Mesothelial cell of epicardium (in vitro differentiated cells): Measurements from ENCODE around the gene ABCG1. TPM values are rescaled to one million over a fixed set of nuclear protein-coding genes. Genes with fewer than 3 reads are reported as not detected.

ENCODE experiments used
- DNase-seq, 2 experiments: peaks; one replicate each; pipeline ENCODE4 v3.0.0; 2021; ENCODE audit warnings: low spot score in 2 of 2; ENCODE audit not compliant: unreplicated experiment in 2 of 2
- H3K27ac Mint-ChIP-seq: 2 replicates; pipeline ENCODE4 v1.8.0; 2021; ENCODE audit warnings: mixed read lengths
- H3K27me3 Mint-ChIP-seq: 2 replicates; pipeline ENCODE4 v1.8.0; 2021; ENCODE audit warnings: low read depth, mixed read lengths
- H3K36me3 Mint-ChIP-seq: 2 replicates; pipeline ENCODE4 v1.8.0; 2021; ENCODE audit warnings: mixed read lengths
- H3K4me1 Mint-ChIP-seq: 2 replicates; pipeline ENCODE4 v1.8.0; 2021; ENCODE audit warnings: mixed read lengths
- H3K4me3 Mint-ChIP-seq: 2 replicates; pipeline ENCODE4 v1.8.0; 2021; ENCODE audit warnings: mild to moderate bottlenecking, moderate library complexity, mixed read lengths
- H3K9me3 Mint-ChIP-seq: 2 replicates; pipeline ENCODE4 v1.8.0; 2021; ENCODE audit warnings: mixed read lengths
- total RNA-seq: library from RNA; stranded (reverse); gene quantifications from 3 replicates; pipeline ENCODE4 v1.2.1, GENCODE V29; 2021
- TF ChIP-seq, protein P1 (sequence below): fragments of 200-600 bp; sonication (generic); IDR thresholded peaks from one replicate; pipeline ENCODE4 v1.5.0; 2021; ENCODE audit warnings: antibody characterized with exemption; ENCODE audit not compliant: unreplicated experiment

The ABCG1 gene
- total RNA-seq, 1 donor from 2014 or later: 4.4 TPM

DNA sequence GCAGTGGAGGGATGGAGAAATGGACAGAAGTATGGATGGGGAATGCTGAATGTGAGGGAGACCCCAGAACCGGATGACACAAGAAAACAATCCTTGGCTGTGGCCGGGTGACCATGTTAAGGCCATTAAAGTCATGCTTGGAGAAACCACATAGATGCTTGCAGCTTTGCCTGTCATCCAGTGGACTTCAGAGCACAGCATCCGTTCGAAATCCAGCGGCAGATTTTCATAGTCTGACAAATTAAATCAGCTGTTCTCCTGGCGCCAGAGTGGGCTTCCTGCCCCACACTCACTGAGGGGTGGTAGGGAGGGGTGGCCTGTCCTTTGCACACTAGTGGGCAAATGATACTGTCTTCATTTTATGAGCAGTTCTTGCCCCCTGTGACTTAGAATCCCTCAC, 35.1 kb downstream of the ABCG1 start:
- Mint-ChIP-seq H3K36me3 (no peaks in the 10 kb centered on the region), H3K4me3 (no peak overlapping the region), H3K27ac (no peak overlapping the region), H3K27me3 (peaks cover 32% of the 10 kb centered on the region), H3K9me3 (no peaks in the 10 kb centered on the region), H3K4me1 (peaks cover 11% of the 10 kb centered on the region)
- no peak for DNase-seq
- TF ChIP-seq, protein P1, sequence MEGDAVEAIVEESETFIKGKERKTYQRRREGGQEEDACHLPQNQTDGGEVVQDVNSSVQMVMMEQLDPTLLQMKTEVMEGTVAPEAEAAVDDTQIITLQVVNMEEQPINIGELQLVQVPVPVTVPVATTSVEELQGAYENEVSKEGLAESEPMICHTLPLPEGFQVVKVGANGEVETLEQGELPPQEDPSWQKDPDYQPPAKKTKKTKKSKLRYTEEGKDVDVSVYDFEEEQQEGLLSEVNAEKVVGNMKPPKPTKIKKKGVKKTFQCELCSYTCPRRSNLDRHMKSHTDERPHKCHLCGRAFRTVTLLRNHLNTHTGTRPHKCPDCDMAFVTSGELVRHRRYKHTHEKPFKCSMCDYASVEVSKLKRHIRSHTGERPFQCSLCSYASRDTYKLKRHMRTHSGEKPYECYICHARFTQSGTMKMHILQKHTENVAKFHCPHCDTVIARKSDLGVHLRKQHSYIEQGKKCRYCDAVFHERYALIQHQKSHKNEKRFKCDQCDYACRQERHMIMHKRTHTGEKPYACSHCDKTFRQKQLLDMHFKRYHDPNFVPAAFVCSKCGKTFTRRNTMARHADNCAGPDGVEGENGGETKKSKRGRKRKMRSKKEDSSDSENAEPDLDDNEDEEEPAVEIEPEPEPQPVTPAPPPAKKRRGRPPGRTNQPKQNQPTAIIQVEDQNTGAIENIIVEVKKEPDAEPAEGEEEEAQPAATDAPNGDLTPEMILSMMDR: no peak

DNA sequence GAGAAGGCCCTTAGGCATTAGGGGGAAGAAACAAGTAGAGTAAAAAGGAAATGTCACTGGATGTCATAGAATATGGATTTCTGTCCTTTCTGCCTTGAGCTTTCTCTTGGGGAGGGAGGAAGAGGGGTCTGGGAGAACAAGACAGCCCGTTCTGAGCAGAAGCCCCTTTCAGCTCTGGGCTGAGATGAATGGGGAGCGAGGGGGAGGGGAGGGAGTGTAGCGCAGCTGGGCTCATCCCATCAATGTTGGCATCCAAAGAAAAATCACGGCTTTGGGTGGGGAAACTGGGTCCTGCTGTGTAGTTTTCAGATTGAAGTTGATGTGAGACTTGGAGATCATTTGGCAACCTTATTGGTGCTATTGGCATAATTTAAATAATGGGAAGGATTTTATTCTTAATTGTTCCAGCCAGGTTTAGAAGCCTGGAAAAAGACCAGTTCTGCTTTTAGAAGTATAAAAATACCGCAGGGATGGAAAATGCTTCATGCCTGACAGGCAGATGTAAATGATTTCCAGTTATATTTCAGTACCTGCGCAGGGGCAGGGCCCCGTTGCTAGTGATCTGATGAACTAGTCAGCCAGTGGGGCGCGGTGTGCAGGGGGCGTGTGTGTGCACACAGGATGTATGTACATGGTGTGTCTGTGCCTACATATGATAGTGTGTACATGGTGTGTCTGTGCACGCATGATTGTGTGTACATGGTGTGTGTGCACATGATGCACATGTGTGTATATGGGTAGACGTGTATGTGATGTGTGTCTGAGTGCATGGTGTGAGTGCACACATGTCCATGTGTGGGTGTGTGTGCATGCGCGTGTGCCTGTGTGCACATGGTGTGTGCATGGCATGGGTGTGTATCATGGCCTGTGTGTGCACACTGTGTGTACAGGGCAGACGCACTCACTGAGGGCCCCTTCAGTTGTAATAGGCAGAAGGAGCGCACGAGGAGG, 36.0 kb downstream of the ABCG1 start:
- no peaks in the 10 kb centered on the region for H3K36me3 Mint-ChIP-seq
- TF ChIP-seq, protein P1: no peak
- H3K27ac Mint-ChIP-seq: no peak overlapping the region
- no peak overlapping the region for H3K4me3 Mint-ChIP-seq
- peaks cover 11% of the 10 kb centered on the region for H3K4me1 Mint-ChIP-seq
- DNase-seq: no peak
- H3K9me3 Mint-ChIP-seq: no peaks in the 10 kb centered on the region
- H3K27me3 Mint-ChIP-seq: peaks cover 29% of the 10 kb centered on the region

DNA sequence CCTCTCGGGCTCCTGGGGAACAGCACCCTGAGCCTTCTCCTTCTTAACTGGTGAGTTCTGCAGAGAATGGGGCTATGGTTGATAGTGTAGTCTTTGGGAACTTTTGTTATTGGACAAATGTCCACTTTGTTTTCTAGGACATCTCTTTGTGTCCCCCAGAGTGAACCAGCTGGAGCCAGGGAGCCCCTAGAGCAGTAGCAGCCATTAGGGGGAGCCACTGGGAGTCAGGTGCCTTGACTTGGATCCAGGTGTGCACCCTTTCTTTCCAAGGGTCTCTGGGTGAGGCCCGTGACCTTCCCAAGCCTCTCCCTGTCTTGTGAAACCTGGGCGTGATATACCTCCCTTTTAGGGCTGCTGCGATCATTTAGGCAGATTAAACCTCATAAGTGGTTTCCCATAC, 36.9 kb downstream of the ABCG1 start:
- TF ChIP-seq, protein P1: no peak
- no peak overlapping the region for H3K4me3 Mint-ChIP-seq
- H3K27me3 Mint-ChIP-seq: peaks cover 29% of the 10 kb centered on the region
- H3K9me3 Mint-ChIP-seq: no peaks in the 10 kb centered on the region
- H3K4me1 Mint-ChIP-seq: peaks cover 11% of the 10 kb centered on the region
- DNase-seq: no peak
- H3K27ac Mint-ChIP-seq: no peak overlapping the region
- no peaks in the 10 kb centered on the region for H3K36me3 Mint-ChIP-seq

DNA sequence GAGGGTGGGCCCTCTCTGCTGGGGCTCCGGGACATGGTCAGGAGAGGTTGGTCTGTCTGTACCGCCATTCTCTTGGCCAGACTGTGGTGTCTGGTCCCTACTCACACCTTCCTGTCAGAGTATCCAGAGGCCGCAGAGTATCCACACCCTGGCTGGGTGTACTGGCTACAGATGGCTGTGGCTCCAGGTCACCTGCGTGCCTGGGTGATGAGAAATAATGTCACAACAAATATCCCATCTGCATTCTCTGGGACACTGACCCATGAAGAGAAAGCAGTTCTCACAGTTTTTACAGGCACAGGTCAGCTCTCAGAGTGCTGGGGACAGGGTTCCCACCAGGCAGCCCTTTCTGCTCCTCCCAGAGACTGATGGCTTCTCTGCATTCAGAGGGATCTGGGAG, 37.4 kb downstream of the ABCG1 start:
- Mint-ChIP-seq H3K36me3 (no peaks in the 10 kb centered on the region), H3K4me1 (peaks cover 13% of the 10 kb centered on the region), H3K27ac (no peak overlapping the region), H3K4me3 (no peak overlapping the region), H3K9me3 (no peaks in the 10 kb centered on the region), H3K27me3 (peaks cover 27% of the 10 kb centered on the region)
- no peak for DNase-seq
- TF ChIP-seq, protein P1: no peak

DNA sequence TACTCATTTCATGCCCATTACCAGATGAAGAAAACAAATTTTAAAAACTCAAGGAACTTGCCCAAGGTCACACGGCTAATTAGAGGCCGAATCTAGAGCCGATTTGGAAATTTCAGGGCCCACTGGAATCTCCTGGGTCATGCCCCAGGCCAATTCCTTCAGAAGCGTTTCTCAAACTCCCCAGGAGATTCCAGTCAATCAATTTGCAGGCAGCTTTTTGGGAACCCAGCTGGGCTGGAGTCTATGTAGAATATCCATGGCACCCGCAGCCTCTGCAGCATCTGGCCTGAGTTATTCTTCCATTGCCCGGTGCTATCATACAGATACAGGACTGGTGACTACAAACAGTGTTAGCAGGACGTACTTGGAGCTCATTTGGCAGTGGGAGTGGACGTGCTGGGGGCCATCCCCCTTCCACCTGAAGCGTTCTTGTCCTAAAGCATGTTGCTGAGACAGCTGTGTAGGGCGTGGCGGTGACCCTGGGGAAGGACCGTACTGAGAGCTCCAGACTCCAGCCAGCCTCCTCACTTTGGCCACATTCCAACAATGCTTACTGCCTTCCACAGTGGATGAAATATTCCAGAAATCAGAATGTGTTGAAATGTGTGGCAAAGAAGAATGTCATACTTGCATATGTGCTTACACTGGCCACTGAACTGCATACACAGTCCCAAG, 38.3 kb downstream of the ABCG1 start:
- no peak overlapping the region for H3K27ac Mint-ChIP-seq
- TF ChIP-seq, protein P1: no peak
- H3K36me3 Mint-ChIP-seq: no peaks in the 10 kb centered on the region
- H3K4me3 Mint-ChIP-seq: no peak overlapping the region
- no peak for DNase-seq
- H3K9me3 Mint-ChIP-seq: no peaks in the 10 kb centered on the region
- H3K4me1 Mint-ChIP-seq: peaks cover 17% of the 10 kb centered on the region
- peaks cover 26% of the 10 kb centered on the region for H3K27me3 Mint-ChIP-seq
